ENCODE measurements around the gene HSD17B12.

DNA sequence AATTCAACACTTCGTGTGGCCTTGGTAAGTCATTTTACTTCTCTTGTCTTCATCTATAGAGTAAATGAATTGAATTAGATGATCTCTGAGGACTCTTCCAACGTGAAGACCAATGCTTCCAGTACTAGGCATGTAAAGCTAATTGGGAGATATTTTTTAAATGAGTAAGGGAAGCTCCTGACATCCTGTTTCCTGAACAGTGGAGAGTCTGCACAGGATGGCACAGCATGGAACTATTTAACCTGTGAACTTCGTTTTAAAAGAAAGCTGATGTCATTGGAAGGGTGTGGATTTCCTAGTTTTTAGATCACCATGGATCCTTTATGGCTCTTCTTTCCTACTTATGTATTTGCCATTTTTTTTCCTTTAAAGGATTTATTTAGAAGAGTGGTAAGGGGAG is 48.4 kb upstream of the HSD17B12 start:
- TF ChIP-seq CTCF (IDR thresholded peaks at IDR 0.05), result no peak
- no peak for TF ChIP-seq POLR2AphosphoS5 (IDR thresholded peaks at IDR 0.05)
- no peak for TF ChIP-seq POLR2A (IDR thresholded peaks at IDR 0.05)
- TF ChIP-seq EP300 (IDR thresholded peaks at IDR 0.05), result no peak
